ENCODE data around the gene TRAT1. TPM values are rescaled to one million over a fixed set of nuclear protein-coding genes. Genes with fewer than 3 reads are reported as not detected.

The TRAT1 gene
- total and polyA plus RNA-seq, 9 of the 15 experiments (the other 6 are each of a cell fraction or from before 2014, with no cell fraction given): not detected

DNA sequence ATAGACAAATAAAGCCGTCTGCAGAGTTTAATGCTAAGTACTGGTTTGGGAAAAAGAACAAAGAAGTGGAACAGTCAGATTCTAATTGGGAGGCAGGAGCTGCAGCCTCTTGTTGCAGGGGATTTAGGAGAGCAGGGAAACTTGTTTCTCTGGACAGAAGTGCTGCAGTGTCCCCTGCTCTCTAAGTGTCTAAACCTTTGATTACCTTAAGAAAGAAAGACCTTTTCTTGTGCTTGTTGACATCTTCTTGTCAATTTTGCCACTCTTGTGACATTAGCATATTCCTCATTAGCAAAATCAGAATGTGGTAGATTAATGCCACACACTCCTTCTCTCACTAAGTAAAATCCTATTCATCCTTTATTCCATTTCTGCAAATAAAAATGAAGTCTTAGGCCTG is 38.8 kb downstream of the TRAT1 start:
- Histone ChIP-seq H3K79me2 (ENCODE audit: control insufficient read depth, insufficient read depth, low read length) (no peaks in the 10 kb centered on the region), H3K9me1 (ENCODE audit: control insufficient read depth, insufficient read depth, low read length) (no peaks in the 10 kb centered on the region), H3K36me3 (ENCODE audit: control insufficient read depth, insufficient read depth, low read length) (no peaks in the 10 kb centered on the region), H2AFZ (ENCODE audit: low read depth, low read length) (no peak overlapping the region), H3K9me3 (replicated peaks; ENCODE audit: control insufficient read depth, insufficient read depth, low read depth, low read length) (no peaks in the 10 kb centered on the region), H3K9ac (ENCODE audit: insufficient read depth in 1 of 2, low read depth in 2 of 2, low read length in 2 of 2) (no peak overlapping the region), H3K4me3 (no peak overlapping the region), H3K4me2 (ENCODE audit: insufficient read depth, low read length) (no peak overlapping the region), H3K4me1 (replicated peaks in 1 of 2; ENCODE audit: control insufficient read depth in 2 of 2, insufficient read depth in 2 of 2, low read length in 2 of 2) (no peaks in the 10 kb centered on the region), H3K27me3 (ENCODE audit: control insufficient read depth in 2 of 2, insufficient read depth in 2 of 2, low read length in 2 of 2) (no peaks in the 10 kb centered on the region), H4K20me1 (replicated peaks; ENCODE audit: control insufficient read depth, insufficient read depth, low read length) (no peaks in the 10 kb centered on the region), H3K27ac (ENCODE audit: extremely low read depth, low read depth, low read length) (no peak overlapping the region)
- intact Hi-C loops (cut with micrococcal nuclease): no loop called here
- TF ChIP-seq ZNF184 (CRISPR knock-in tag; IDR thresholded peaks at IDR 0.05): no peak
- TF ChIP-seq, protein P1, sequence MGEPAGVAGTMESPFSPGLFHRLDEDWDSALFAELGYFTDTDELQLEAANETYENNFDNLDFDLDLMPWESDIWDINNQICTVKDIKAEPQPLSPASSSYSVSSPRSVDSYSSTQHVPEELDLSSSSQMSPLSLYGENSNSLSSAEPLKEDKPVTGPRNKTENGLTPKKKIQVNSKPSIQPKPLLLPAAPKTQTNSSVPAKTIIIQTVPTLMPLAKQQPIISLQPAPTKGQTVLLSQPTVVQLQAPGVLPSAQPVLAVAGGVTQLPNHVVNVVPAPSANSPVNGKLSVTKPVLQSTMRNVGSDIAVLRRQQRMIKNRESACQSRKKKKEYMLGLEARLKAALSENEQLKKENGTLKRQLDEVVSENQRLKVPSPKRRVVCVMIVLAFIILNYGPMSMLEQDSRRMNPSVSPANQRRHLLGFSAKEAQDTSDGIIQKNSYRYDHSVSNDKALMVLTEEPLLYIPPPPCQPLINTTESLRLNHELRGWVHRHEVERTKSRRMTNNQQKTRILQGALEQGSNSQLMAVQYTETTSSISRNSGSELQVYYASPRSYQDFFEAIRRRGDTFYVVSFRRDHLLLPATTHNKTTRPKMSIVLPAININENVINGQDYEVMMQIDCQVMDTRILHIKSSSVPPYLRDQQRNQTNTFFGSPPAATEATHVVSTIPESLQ (CRISPR knock-in tag; IDR thresholded peaks at IDR 0.05): no peak
- no peak for TF ChIP-seq ZNF668 (CRISPR knock-in tag; IDR thresholded peaks at IDR 0.05)
- no peak for TF ChIP-seq POLR2AphosphoS2 (IDR thresholded peaks at IDR 0.05; ENCODE audit: low read length)
- TF ChIP-seq STAT5A (IDR thresholded peaks at IDR 0.05; ENCODE audit: borderline replicate concordance, low read length): no peak
- TF ChIP-seq, protein P2, sequence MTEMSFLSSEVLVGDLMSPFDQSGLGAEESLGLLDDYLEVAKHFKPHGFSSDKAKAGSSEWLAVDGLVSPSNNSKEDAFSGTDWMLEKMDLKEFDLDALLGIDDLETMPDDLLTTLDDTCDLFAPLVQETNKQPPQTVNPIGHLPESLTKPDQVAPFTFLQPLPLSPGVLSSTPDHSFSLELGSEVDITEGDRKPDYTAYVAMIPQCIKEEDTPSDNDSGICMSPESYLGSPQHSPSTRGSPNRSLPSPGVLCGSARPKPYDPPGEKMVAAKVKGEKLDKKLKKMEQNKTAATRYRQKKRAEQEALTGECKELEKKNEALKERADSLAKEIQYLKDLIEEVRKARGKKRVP (CRISPR knock-in tag; IDR thresholded peaks at IDR 0.05): no peak
- no peak for TF ChIP-seq PHF8 (IDR thresholded peaks at IDR 0.05; ENCODE audit: borderline replicate concordance, low read length)
- TF ChIP-seq NR4A1 (CRISPR knock-in tag; IDR thresholded peaks at IDR 0.05): no peak
- TF ChIP-seq NR4A1 (tag; IDR thresholded peaks at IDR 0.05): no peak
- no peak for TF ChIP-seq ZNF780A (CRISPR knock-in tag; IDR thresholded peaks at IDR 0.05)
- no peak for TF ChIP-seq SMARCA5 (IDR thresholded peaks at IDR 0.05)
- TF ChIP-seq KAT7 (CRISPR knock-in tag; IDR thresholded peaks at IDR 0.05; ENCODE audit: borderline replicate concordance): no peak
- DNase-seq (ENCODE audit: extremely low read depth in 1 of 4, low spot score in 3 of 4): no peak
- ATAC-seq: no peak
- ChIA-PET CTCF (ENCODE audit: low intra/inter-chr PET ratio) (no interaction called here), POLR2A (no interaction called here)
- BruUV-seq (replicated peaks): no TSS peak
- WGBS (ENCODE audit: insufficient coverage, low coverage, missing lambda C conversion rate): 0% methylated on average over 1 of the region's 1 CpG
- FAIRE-seq: no peak
- in situ Hi-C loops (cut with MboI): no loop called here
